Activated naive CD8-positive, alpha-beta T cell treated with anti-CD3 and anti-CD28 coated beads, Interleukin-2, amount 10 ng/mL, durations not matched to agents 7 days and 5 days (primary cell): ENCODE data around the gene GTF2A1. TPM values are rescaled to one million over a fixed set of nuclear protein-coding genes. Genes with fewer than 3 reads are reported as not detected.
A peak's percentile ranks its signal among the peaks of the same experiment; 100 is the strongest.

Experiments used
- ATAC-seq: fragments of 150-1000 bp; cut with Tn5 transposase; one replicate; pipeline ENCODE4 v1.10.0; 2021; ENCODE audit warnings: low read depth, moderate library complexity
- POLR2A ChIA-PET: fragments of 350-600 bp; sonication (Branson Sonifier 250); formaldehyde crosslinking; loops from one replicate; lab custom pipeline; 2021; ENCODE audit warnings: antibody characterized with exemption; lab: Charles Lee
- DNase-seq: peaks from one replicate; pipeline ENCODE4 v3.0.0; 2021
- H3K27ac Mint-ChIP-seq: one replicate; pipeline ENCODE4 v1.8.0; 2022; ENCODE audit warnings: mild to moderate bottlenecking, mixed read lengths
- H3K27me3 Mint-ChIP-seq: one replicate; pipeline ENCODE4 v1.8.0; 2022; ENCODE audit warnings: mild to moderate bottlenecking, moderate library complexity, mixed read lengths
- H3K36me3 Mint-ChIP-seq: one replicate; pipeline ENCODE4 v1.8.0; 2021; ENCODE audit warnings: mild to moderate bottlenecking, mixed read lengths
- H3K4me1 Mint-ChIP-seq: one replicate; pipeline ENCODE4 v1.8.0; 2021; ENCODE audit warnings: mixed read lengths
- H3K4me3 Mint-ChIP-seq: one replicate; pipeline ENCODE4 v1.8.0; 2022; ENCODE audit warnings: mild to moderate bottlenecking, moderate library complexity, mixed read lengths
- H3K9me3 Mint-ChIP-seq: one replicate; pipeline ENCODE4 v1.8.0; 2021; ENCODE audit warnings: mixed read lengths
- total RNA-seq, 2 experiments: library from RNA; stranded (reverse); gene quantifications; one replicate each; pipeline ENCODE4 v1.2.3, GENCODE V29; 2021

Gene GTF2A1
- total RNA-seq = 10 to 100 TPM; 35.1 to 35.8 TPM

DNA sequence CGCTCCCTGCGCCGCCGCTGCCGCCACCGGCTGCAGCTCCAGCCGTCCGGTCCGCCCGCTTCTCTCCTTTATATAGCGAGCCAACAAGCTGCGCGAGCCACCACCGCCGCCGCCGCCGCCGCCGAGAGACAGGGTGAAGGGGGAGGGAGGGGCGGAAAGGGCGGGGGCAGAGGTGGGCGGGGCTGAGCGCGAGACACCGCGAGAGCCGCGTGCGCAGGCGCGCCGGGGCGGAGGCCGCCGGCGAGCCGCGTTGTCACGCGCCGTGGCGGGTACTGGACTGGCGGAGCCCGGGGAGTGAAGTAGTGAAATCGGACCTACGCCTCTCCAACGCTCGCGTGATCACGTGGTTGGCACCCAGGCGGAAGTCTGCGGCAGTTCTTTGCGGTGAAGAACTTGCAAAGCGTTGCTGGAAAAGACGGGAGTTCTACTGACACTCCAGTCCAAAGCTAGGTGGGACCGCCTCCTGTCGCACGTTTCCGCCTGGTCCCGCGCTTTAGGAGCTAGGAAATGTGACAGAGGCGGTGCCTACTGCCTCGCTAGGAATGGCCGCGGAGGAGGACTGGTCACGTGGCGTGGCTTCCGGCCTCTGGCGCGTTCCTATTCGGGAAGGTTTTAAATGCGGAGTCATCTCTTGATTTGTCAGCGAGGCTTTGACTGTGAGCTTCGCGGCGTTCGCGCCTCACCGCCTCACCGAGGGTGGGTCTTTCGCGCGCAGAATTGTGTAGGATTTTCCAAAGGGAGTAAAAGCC lies at the start of gene GTF2A1:
Gene GTF2A1 (minus strand): TSS at position 130 of the 749 bp plus-strand sequence. CDS start 441 bp downstream, outside the sequence.
- H3K9me3 Mint-ChIP-seq = no peaks in the 10 kb centered on the region
- H3K4me3 Mint-ChIP-seq = peak within 1 kb of the TSS; percentile 100
- H3K27me3 Mint-ChIP-seq = peaks cover 2% of the 10 kb centered on the region
- peak; percentile 97 for DNase-seq
- POLR2A ChIA-PET = interaction anchor here (0.6 to 1.8 kb wide), 21 partner anchors 9 to 312 kb away, joined by 3 to 26 read pairs (median 3); partner anchors contain the start of genes CEP128 and SEL1L
- peak within 1 kb of the TSS; percentile 100 for H3K27ac Mint-ChIP-seq
- peaks cover 16% of the 10 kb centered on the region for H3K4me1 Mint-ChIP-seq
- peak; percentile 79 for ATAC-seq
- H3K36me3 Mint-ChIP-seq = peaks cover 8% of the 10 kb centered on the region

DNA sequence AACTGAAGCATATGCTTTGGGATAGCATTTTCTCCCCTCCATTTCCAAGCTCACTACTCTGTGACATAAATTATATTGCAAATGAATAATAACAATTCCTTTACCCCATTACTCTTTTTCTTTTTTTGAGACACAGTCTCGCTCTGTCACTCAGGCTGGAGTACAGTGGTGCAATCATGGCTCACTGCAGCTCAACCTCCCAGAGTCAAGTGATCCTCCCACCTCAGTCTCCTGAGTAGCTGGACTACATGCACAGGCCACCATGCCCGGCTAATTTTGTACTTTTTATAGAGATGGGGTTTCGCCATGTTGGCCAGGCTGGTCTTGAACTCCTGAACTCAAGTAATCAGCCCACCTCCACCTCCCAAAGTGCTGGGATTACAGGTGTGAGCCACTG lies 49.2 kb upstream of the GTF2A1 start:
- DNase-seq (no peak), ATAC-seq (no peak)
- POLR2A ChIA-PET = no interaction called here
- Mint-ChIP-seq H3K27ac (no peak overlapping the region), H3K36me3 (no peaks in the 10 kb centered on the region), H3K27me3 (peaks cover 26% of the 10 kb centered on the region), H3K4me3 (no peak overlapping the region), H3K9me3 (no peaks in the 10 kb centered on the region), H3K4me1 (peaks cover 11% of the 10 kb centered on the region)

DNA sequence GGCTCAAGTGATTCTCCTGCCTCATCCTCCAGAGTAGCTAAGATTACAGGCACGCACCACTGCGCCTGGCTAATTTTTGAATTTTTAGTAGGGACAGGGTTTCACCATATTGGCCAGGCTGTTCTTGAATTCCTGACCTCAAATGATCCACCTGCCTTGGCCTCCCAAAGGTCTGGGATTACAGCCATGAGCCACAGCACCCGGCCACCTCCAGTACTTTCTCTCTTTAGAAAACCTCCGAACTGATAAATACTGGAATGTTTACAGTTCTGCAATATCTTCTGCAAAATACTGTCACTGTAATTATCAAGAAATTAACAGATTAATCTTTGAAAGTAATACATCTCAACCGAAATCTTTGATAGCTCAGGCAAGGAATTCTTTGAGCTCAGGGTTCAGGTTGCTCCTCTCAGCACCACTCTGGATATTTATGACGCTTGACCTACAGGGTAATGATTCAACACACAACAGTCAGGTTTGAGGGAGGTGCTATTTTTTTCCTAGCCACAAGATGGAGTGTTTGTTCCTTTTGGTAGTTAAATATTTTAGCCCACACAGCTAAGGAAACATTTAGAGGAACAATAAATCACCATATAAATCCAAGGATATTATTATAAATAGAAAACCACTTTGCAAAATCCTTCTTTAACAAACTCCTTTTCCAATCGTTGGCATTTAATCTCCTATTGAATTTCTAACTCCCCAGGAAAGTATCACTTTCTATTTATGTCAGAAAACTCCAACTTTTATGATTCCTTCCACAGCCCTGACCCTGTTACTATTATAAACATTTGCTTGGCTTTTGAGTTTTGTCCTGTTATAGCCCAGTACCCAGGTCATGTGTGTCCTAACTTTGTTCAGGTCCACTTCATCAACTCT lies 48.6 kb upstream of the GTF2A1 start:
- H3K27me3 Mint-ChIP-seq = peaks cover 24% of the 10 kb centered on the region
- POLR2A ChIA-PET = no interaction called here
- H3K9me3 Mint-ChIP-seq = no peaks in the 10 kb centered on the region
- ATAC-seq = no peak
- no peak overlapping the region for H3K4me3 Mint-ChIP-seq
- H3K36me3 Mint-ChIP-seq = no peaks in the 10 kb centered on the region
- H3K4me1 Mint-ChIP-seq = peaks cover 11% of the 10 kb centered on the region
- DNase-seq = no peak
- no peak overlapping the region for H3K27ac Mint-ChIP-seq

DNA sequence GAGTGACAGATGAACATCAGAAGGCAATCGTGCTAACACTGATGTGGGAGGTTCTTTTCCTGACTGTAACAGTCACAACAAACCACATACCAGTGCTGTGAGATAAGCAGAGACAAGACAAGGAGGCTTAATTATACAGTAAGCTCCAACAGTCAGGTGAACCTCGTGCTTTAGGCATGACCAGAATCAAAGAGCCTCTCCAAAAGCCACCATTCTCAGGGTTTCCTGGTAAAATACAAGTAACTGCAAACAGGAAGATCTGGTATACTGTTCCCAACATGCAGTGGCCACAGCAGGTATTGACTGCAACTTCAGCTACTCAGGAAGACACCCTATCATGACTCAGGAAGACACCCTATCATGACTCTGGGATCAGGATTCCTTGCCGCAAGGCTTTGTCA lies 47.3 kb upstream of the GTF2A1 start:
- peaks cover 28% of the 10 kb centered on the region for H3K27me3 Mint-ChIP-seq
- POLR2A ChIA-PET = no interaction called here
- no peaks in the 10 kb centered on the region for H3K36me3 Mint-ChIP-seq
- no peak overlapping the region for H3K27ac Mint-ChIP-seq
- H3K4me1 Mint-ChIP-seq = peaks cover 11% of the 10 kb centered on the region
- no peak for DNase-seq
- H3K4me3 Mint-ChIP-seq = no peak overlapping the region
- no peaks in the 10 kb centered on the region for H3K9me3 Mint-ChIP-seq
- peak; percentile 47 for ATAC-seq

DNA sequence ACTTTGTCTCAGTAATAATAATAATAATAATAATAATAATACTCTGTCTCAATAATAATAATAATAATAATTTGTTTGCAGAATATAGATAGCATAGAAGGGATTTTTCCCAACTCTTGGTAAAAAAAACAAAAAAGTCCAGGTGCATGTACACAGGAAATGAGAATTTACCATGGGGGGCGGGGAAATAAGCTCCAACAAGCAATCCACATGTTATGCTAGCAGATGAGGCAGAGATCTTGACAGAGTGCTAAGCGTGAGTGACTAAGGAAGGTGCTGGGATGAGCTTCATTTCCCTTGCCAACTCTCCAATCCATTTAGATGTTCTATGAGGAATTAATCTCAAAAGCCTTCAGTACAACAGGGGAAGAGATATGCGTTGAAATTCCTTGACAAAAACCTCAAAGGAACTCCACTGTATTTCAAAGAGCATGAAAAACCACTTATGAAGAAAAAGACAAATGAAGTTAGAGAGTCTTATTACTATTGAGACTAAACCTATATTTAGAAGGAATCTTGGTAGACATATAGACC lies 44.9 kb upstream of the GTF2A1 start:
- no peak for DNase-seq
- POLR2A ChIA-PET = no interaction called here
- no peak overlapping the region for H3K4me3 Mint-ChIP-seq
- H3K27ac Mint-ChIP-seq = no peak overlapping the region
- H3K36me3 Mint-ChIP-seq = no peaks in the 10 kb centered on the region
- H3K4me1 Mint-ChIP-seq = peaks cover 11% of the 10 kb centered on the region
- ATAC-seq = no peak
- peaks cover 34% of the 10 kb centered on the region for H3K27me3 Mint-ChIP-seq
- no peaks in the 10 kb centered on the region for H3K9me3 Mint-ChIP-seq

DNA sequence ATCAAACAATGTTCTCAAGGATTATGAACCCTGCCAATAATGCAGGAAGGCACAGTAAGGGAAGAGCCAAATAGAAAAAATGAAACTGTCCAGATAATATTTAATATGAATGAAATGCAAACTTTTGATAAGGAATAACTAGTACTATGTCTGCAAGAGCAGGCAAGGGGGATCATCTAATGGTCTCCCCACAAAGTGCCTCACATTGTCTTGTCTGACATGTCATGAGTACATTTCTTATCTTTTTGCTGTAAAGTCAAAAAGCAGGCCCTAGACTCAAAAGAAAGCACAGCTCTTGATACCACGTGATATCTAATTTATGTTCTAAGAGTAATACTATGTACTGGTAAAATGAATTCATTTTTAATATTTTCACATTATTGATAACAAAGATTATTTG lies 43.9 kb upstream of the GTF2A1 start:
- POLR2A ChIA-PET = no interaction called here
- H3K9me3 Mint-ChIP-seq = no peaks in the 10 kb centered on the region

DNA sequence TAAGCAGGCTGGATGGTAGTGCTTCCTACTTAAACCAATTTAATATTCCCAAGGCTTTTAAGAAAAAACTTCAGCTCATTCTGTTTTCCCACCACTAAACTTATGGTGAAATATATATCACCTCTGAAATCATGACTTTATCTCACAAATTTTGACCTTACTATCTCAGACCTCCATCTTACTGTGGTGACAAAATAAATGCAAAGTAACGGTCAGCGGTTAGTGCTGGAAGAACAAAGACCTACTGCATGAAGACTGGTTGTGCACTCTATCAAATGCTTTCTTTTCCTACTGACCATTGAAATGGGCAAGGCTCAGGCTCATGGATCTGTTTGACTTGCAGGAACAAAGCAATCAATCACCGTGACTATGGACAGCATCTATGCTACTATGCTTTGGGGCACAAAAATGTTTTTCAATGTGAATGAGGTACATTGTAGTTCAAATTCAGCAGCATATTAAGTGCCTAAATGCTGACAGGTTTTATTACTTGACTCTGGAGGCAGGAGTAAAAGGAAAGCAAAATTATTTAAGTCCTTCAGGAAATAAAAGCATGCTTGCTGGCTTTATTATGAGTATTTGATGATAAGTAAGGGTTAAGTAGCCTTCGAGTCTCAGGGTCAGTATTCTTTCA lies 43.1 kb upstream of the GTF2A1 start:
- Mint-ChIP-seq H3K4me1 (peaks cover 11% of the 10 kb centered on the region), H3K9me3 (no peaks in the 10 kb centered on the region), H3K27ac (no peak overlapping the region), H3K4me3 (no peak overlapping the region), H3K36me3 (no peaks in the 10 kb centered on the region), H3K27me3 (peaks cover 30% of the 10 kb centered on the region)
- no peak for DNase-seq
- no peak for ATAC-seq
- POLR2A ChIA-PET = interaction anchor here (0.7 kb wide), 1 partner anchor 201 kb away, joined by 5 read pairs; no protein-coding TSS in a partner anchor

More for the DNA sequence above, 43.9 kb upstream of the GTF2A1 start:
- peaks cover 34% of the 10 kb centered on the region for H3K27me3 Mint-ChIP-seq
- ATAC-seq = no peak
- DNase-seq = no peak
- no peak overlapping the region for H3K27ac Mint-ChIP-seq
- no peaks in the 10 kb centered on the region for H3K36me3 Mint-ChIP-seq
- H3K4me1 Mint-ChIP-seq = peaks cover 11% of the 10 kb centered on the region
- H3K4me3 Mint-ChIP-seq = no peak overlapping the region

DNA sequence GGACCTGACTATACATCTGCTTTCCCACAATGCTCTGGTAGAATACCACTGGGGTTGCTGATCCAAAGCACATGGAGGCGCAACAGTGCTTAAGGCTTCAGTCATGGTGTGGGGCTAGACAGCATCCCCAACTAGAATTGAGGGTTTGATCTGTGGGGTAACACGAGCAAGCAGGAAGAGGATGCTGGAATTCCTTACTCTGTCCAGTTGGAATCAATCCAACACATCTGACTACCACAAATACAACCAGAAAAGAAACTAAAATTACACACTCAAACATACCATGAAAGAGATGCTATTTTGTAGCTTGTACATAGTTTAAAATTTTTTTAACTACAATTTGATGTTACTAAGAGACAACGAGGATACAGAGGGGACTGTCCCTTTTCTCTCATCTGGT lies 40.4 kb upstream of the GTF2A1 start:
- H3K4me1 Mint-ChIP-seq = peaks cover 2% of the 10 kb centered on the region
- POLR2A ChIA-PET = no interaction called here
- peaks cover 2% of the 10 kb centered on the region for H3K9me3 Mint-ChIP-seq
- H3K4me3 Mint-ChIP-seq = no peak overlapping the region
- DNase-seq = no peak
- no peak overlapping the region for H3K27ac Mint-ChIP-seq
- no peaks in the 10 kb centered on the region for H3K36me3 Mint-ChIP-seq
- ATAC-seq = no peak
- H3K27me3 Mint-ChIP-seq = peaks cover 11% of the 10 kb centered on the region

DNA sequence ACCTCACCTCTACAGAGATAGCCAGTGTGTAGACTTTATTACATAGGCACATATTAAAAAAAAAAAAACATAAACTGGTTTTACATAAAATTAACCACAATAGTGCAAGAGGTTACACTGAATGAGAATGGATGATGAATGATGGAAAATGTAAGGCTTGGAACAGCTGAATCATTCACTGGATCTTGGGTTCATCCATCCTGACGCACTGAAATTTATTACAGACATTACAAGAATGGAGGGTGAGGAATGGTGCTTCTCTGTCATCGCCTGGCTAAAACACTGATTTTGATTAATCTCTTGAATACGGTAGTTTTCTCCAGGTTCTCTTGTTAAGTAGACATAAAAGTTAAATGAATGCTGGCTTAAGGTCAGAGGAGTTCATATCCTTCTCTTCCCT lies 40.0 kb upstream of the GTF2A1 start:
- POLR2A ChIA-PET = no interaction called here
- no peak for ATAC-seq
- H3K36me3 Mint-ChIP-seq = no peaks in the 10 kb centered on the region
- H3K4me3 Mint-ChIP-seq = no peak overlapping the region
- DNase-seq = no peak
- no peak overlapping the region for H3K27ac Mint-ChIP-seq
- H3K9me3 Mint-ChIP-seq = peaks cover 2% of the 10 kb centered on the region
- peaks cover 2% of the 10 kb centered on the region for H3K4me1 Mint-ChIP-seq
- peaks cover 11% of the 10 kb centered on the region for H3K27me3 Mint-ChIP-seq

DNA sequence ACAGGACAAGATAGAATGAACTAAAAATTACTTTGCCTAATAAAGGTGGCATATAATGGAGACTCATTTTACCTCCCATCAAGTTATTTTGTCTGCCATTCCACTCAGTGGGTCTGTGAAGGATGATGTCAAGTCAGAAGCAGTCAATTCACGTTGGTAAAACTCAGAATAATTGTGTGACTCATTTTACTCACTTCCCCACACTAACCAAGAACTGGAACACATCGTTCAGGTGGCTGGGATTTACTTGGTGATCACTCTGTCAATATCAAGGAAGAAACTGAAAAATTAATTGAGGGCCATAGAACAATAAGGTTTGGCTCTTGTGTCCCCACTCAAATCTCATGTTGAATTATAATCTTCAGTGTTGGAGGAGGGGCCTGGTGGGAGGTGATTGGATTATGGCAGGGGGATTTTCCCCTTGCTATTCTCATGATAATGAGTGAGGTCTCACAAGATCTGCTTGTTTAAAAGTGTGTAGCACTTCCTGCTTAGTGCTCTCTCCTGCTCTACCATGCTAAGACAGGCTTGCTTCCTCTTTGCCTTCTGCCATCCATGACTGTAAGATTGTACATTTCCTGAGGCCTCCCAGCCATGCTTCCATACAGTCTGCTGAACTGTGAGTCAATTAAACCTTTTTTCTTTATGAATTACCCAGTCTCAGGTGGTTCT lies 35.7 kb upstream of the GTF2A1 start:
- no peak for DNase-seq
- ATAC-seq = no peak
- Mint-ChIP-seq H3K4me1 (peaks cover 2% of the 10 kb centered on the region), H3K27me3 (peaks cover 7% of the 10 kb centered on the region), H3K4me3 (no peak overlapping the region), H3K36me3 (no peaks in the 10 kb centered on the region), H3K9me3 (peaks cover 2% of the 10 kb centered on the region), H3K27ac (no peak overlapping the region)
- POLR2A ChIA-PET = no interaction called here

DNA sequence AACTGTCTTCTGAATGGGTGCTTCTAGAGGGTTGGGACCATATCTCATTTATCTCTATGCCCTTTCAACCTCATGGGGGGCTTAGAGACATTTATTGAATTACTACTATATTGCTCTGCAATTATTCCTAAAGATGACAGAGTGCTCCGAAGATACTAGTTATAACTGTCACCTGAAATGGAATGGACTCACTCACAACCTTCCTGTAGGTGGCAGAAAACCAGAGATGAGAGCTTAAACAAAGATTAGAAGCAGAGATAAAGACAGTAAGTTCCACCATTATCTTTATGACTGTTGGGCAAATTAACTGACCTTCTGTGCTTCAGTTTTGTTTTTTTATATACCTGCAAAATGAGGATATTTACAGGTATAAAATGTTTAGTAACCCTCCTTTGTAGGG lies 31.5 kb upstream of the GTF2A1 start:
- no peak overlapping the region for H3K27ac Mint-ChIP-seq
- H3K9me3 Mint-ChIP-seq = peaks cover 2% of the 10 kb centered on the region
- H3K4me3 Mint-ChIP-seq = no peak overlapping the region
- peaks cover 2% of the 10 kb centered on the region for H3K4me1 Mint-ChIP-seq
- peaks cover 7% of the 10 kb centered on the region for H3K27me3 Mint-ChIP-seq
- no peaks in the 10 kb centered on the region for H3K36me3 Mint-ChIP-seq
- no peak for DNase-seq
- POLR2A ChIA-PET = no interaction called here
- ATAC-seq = no peak

DNA sequence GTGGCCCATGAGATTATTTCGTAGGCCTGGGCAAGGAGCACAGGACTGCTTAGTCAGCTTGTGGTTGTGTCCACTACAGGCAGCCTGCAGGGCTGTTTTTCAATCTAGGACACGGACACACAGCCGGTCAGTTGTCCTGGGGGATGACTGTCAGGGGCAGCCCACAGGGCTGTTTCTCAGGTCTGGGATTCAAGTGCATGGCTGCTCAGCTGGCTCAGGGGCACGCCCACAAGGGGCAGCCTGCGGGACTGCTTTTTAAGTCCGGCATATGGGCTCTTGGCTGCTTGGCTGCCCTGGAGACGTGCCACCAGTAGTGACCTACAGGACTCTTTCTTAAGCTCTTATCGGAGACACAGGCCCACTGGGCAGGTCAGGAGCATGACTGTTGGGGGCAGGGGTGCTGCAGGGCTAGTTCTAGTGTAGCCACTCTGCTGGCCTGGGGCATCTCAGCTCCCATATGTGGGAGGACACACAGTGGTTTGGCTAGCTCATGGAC lies 26.6 kb upstream of the GTF2A1 start:
- no peaks in the 10 kb centered on the region for H3K36me3 Mint-ChIP-seq
- H3K4me1 Mint-ChIP-seq = no peaks in the 10 kb centered on the region
- POLR2A ChIA-PET = no interaction called here
- H3K27me3 Mint-ChIP-seq = no peaks in the 10 kb centered on the region
- no peak overlapping the region for H3K27ac Mint-ChIP-seq
- no peak for DNase-seq
- H3K4me3 Mint-ChIP-seq = no peak overlapping the region
- ATAC-seq = no peak
- H3K9me3 Mint-ChIP-seq = peaks cover 11% of the 10 kb centered on the region
